Stimulated activated CD8-positive, alpha-beta memory T cell treated with anti-CD3 and anti-CD28 coated beads, Interleukin-4, amount 100 ng/mL, for 4 hours (primary cell): Measurements from ENCODE around the gene PSG1.
"Not testable (repeated sequence)": the region's sequence is repeated elsewhere in the genome, so short reads cannot be mapped to it uniquely, and the experiment has no call there.

ENCODE experiments used
- DNase-seq, 2 donors: peaks; one replicate each; pipeline ENCODE4 v3.0.0-alpha.2; 2020; ENCODE audit warnings: low read depth in 2 of 2, low spot score in 1 of 2

PSG1 gene

GRCh38 chr19:42821306-42821977, 58.1 kb downstream of the PSG1 start:
- not testable (repeated sequence) for DNase-seq

GRCh38 chr19:42819960-42820650, 59.4 kb downstream of the PSG1 start:
- not testable (repeated sequence) for DNase-seq

GRCh38 chr19:42816894-42817293, 62.6 kb downstream of the PSG1 start:
- DNase-seq, result no peak
